ENCODE measurements around the gene LTBP2. TPM values are rescaled to one million over a fixed set of nuclear protein-coding genes. Genes with fewer than 3 reads are reported as not detected.

Gene LTBP2
- total RNA-seq, 2 donors from 2014 or later, result 674 to 973 TPM

DNA sequence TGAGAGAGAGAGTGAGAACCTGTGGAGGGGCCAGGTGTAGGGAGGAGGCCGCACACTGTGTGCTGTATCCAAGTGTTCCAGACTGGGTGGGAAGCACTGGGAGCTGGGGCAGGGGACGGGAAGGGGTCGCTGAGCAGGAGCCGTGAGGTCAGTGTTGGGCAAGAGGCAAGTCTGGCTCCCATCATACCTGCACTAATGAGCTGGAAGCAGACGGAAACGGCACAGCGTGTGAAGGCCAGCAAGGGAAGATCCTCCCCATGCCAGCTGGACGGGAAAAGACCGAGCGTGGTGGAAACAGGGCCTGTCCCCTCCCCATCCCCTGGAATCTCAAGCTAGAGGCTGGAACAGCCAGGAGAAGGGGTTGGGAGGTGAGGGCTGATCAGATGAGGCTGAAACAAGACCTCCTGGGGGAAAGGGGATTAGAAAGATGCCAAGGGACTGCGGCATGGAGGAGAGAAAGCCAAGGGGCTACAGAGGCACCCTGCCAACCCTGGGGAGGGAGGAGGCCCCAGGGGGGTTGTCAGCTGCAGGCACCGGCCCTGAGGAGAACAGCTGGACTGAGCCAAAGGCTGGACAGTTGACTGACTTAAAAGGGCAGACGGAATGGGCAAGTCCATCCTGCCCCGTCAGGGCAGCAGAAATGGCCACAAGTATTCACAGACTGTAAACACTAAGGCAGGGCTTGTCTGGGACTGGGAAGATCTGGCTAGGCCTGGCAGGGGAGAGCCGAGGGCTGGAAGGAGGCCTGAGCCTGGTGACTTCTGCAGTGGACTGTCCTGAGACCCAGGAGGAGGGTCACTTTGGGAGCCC, 19.0 kb upstream of the LTBP2 start:
- Histone ChIP-seq H3K27me3 (replicated peaks; ENCODE audit: insufficient read depth) (no peaks in the 10 kb centered on the region), H3K4me1 (ENCODE audit: control insufficient read depth in 1 of 2, low read depth in 2 of 2) (peaks cover 6 to 24% of the 10 kb centered on the region in 2 donors), H3K27ac (peak overlapping the region; percentile 69 to 82), H3K9me3 (no peaks in the 10 kb centered on the region), H3K36me3 (no peaks in the 10 kb centered on the region), H3K4me3 (no peak overlapping the region)
- no peak for ATAC-seq (ENCODE audit: insufficient number of reproducible peaks, low FRiP score, low read depth)
- DNase-seq (ENCODE audit: low spot score), result no peak
- TF ChIP-seq, protein P1, sequence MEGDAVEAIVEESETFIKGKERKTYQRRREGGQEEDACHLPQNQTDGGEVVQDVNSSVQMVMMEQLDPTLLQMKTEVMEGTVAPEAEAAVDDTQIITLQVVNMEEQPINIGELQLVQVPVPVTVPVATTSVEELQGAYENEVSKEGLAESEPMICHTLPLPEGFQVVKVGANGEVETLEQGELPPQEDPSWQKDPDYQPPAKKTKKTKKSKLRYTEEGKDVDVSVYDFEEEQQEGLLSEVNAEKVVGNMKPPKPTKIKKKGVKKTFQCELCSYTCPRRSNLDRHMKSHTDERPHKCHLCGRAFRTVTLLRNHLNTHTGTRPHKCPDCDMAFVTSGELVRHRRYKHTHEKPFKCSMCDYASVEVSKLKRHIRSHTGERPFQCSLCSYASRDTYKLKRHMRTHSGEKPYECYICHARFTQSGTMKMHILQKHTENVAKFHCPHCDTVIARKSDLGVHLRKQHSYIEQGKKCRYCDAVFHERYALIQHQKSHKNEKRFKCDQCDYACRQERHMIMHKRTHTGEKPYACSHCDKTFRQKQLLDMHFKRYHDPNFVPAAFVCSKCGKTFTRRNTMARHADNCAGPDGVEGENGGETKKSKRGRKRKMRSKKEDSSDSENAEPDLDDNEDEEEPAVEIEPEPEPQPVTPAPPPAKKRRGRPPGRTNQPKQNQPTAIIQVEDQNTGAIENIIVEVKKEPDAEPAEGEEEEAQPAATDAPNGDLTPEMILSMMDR (IDR thresholded peaks at IDR 0.05), result no peak

DNA sequence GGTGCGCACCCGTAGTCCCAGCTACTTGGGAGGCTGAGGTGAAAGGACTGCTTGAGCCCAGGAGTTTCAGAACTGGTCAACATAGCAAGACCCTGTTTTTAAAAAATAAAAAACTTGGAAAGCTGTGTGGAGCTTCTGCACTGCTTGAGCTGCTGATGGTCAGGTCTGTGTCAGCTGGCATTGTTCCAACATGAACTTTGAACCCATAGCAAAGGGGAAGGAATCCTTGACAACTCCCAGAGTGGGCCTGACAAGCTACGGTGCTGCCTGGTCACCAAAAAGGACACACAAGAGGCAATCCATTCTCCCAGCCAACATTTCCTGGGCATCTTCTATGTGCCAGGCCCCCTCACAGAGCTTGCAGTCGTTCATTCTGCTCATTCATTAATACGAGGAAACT, 16.4 kb upstream of the LTBP2 start:
- ATAC-seq (ENCODE audit: insufficient number of reproducible peaks, low FRiP score, low read depth), result no peak
- no peak for DNase-seq (ENCODE audit: low spot score)
- Histone ChIP-seq H3K27ac (no peak overlapping the region), H3K9me3 (no peaks in the 10 kb centered on the region), H3K4me1 (ENCODE audit: control insufficient read depth in 1 of 2, low read depth in 2 of 2) (peaks cover 6 to 24% of the 10 kb centered on the region in 2 donors), H3K27me3 (replicated peaks; ENCODE audit: insufficient read depth) (no peaks in the 10 kb centered on the region), H3K4me3 (no peak overlapping the region), H3K36me3 (no peaks in the 10 kb centered on the region)
- TF ChIP-seq, protein P1 (IDR thresholded peaks at IDR 0.05), result no peak

DNA sequence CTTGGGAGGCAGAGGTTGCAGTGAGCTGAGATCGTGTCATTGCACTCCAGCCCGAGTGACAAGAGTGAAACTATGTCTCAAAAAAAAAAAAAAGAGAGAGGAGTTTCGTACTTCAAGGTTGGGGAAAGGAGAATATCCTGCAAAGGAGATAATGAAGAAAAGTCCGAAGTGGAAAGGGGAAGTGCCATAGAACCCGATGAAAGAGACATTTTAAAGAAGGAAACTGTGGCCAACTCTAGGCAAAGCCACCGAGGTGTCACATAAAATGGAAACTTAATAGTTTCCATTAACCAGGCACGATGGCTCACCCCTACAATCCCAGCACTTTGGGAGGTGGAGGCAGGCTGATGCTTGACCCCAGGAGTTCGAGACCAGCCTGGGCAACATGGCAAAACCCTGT, 15.0 kb upstream of the LTBP2 start:
- TF ChIP-seq, protein P1 (IDR thresholded peaks at IDR 0.05), result no peak

DNA sequence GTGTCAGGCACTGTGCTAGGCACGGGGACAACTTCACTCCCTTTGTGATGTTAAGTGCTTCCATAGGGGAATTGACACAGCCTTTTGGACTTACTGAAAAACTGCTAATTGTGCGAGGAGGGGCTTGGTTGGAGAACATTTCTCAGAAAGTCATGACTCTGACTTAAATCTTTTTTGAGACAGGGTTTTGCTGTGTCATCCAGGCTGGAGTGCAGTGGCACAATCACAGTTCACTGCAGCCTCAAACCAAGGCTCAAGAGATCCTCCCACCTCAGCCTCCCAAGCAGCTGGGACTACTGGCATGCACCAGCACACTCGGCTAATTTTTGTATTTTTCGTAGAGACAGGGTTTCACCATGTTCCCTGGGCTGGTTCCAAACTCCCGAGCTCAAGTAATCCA, 10.2 kb upstream of the LTBP2 start:
- ATAC-seq (ENCODE audit: insufficient number of reproducible peaks, low FRiP score, low read depth) (no peak), DNase-seq (ENCODE audit: low spot score) (no peak)
- H3K27me3 ChIP-seq (replicated peaks; ENCODE audit: insufficient read depth), result no peaks in the 10 kb centered on the region
- peaks cover 28 to 42% of the 10 kb centered on the region in 2 donors for H3K4me1 ChIP-seq (ENCODE audit: control insufficient read depth in 1 of 2, low read depth in 2 of 2)
- TF ChIP-seq, protein P1 (IDR thresholded peaks at IDR 0.05), result no peak
- peak overlapping the region in 1 of 2 donors; percentile 97 for H3K27ac ChIP-seq
- H3K9me3 ChIP-seq, result no peaks in the 10 kb centered on the region
- no peak overlapping the region for H3K4me3 ChIP-seq
- H3K36me3 ChIP-seq, result no peaks in the 10 kb centered on the region

More for the DNA sequence above, 15.0 kb upstream of the LTBP2 start:
- DNase-seq (ENCODE audit: low spot score) (no peak), ATAC-seq (ENCODE audit: insufficient number of reproducible peaks, low FRiP score, low read depth) (no peak)
- no peaks in the 10 kb centered on the region for H3K27me3 ChIP-seq (replicated peaks; ENCODE audit: insufficient read depth)
- no peaks in the 10 kb centered on the region for H3K9me3 ChIP-seq
- H3K4me1 ChIP-seq (ENCODE audit: control insufficient read depth in 1 of 2, low read depth in 2 of 2), result peaks cover 6 to 20% of the 10 kb centered on the region in 2 donors
- no peak overlapping the region for H3K4me3 ChIP-seq
- H3K36me3 ChIP-seq, result no peaks in the 10 kb centered on the region
- no peak overlapping the region for H3K27ac ChIP-seq

DNA sequence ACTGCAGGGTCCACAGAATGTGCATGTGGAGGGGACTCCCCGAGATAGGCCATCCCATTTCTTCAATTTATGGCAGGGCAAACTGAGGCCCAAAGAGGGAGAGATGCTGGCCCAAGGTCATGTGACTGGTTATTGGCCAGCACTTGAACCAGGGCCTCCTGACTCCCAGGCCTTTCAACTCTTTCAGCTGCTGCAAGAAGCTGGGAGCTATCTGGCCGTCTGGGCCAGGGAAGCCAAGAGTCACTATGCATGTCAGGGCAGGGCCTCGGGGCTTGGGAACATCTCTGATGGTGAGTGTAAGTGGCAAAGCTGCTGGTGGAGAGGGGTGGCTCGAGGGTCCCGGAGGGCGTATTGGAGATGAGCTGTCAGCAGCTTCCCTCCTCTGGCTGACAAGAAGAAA, 9.5 kb upstream of the LTBP2 start:
- Histone ChIP-seq H3K4me1 (ENCODE audit: control insufficient read depth in 1 of 2, low read depth in 2 of 2) (peaks cover 35 to 49% of the 10 kb centered on the region in 2 donors), H3K27me3 (replicated peaks; ENCODE audit: insufficient read depth) (no peaks in the 10 kb centered on the region), H3K9me3 (no peaks in the 10 kb centered on the region), H3K4me3 (no peak overlapping the region), H3K36me3 (no peaks in the 10 kb centered on the region), H3K27ac (peak overlapping the region; percentile 95 to 97)
- TF ChIP-seq, protein P1 (IDR thresholded peaks at IDR 0.05), result no peak
- DNase-seq (ENCODE audit: low spot score) (no peak), ATAC-seq (ENCODE audit: insufficient number of reproducible peaks, low FRiP score, low read depth) (no peak)
